ENCODE data around the gene TANC1.

DNA sequence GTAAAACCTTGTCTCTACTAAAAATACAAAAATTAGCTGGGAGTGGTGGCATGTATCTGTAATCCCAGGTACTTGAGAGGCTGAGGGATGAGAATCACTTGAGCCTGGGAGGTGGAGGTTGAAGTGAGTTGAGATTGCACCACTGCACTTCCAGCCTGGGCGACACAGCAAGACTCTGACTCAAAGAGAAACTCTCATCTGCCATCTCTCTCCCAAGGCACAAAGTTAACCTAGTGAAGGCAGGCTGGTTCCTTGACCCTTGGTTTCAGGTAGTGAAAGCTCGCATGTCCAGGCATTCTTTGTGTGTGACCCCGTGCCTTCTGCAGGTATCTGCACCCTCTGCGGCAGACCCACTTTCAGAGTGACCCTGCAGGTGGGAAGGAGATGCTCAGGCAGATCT lies 218.0 kb downstream of the TANC1 start:
- no peak for TF ChIP-seq POLR2A (IDR thresholded peaks at IDR 0.05)
- TF ChIP-seq, protein P1, sequence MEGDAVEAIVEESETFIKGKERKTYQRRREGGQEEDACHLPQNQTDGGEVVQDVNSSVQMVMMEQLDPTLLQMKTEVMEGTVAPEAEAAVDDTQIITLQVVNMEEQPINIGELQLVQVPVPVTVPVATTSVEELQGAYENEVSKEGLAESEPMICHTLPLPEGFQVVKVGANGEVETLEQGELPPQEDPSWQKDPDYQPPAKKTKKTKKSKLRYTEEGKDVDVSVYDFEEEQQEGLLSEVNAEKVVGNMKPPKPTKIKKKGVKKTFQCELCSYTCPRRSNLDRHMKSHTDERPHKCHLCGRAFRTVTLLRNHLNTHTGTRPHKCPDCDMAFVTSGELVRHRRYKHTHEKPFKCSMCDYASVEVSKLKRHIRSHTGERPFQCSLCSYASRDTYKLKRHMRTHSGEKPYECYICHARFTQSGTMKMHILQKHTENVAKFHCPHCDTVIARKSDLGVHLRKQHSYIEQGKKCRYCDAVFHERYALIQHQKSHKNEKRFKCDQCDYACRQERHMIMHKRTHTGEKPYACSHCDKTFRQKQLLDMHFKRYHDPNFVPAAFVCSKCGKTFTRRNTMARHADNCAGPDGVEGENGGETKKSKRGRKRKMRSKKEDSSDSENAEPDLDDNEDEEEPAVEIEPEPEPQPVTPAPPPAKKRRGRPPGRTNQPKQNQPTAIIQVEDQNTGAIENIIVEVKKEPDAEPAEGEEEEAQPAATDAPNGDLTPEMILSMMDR (IDR thresholded peaks at IDR 0.05) = no peak

All from sigmoid colon (tissue), 3 donors.